Kidney (tissue), 14 donors: ENCODE measurements around the gene FAM13A. TPM values are rescaled to one million over a fixed set of nuclear protein-coding genes. Genes with fewer than 3 reads are reported as not detected.
"Not testable (repeated sequence)": the region's sequence is repeated elsewhere in the genome, so short reads cannot be mapped to it uniquely, and the experiment has no call there.

Experiments used
- DNase-seq, 5 donors: peaks; one replicate each; pipeline ENCODE4 v3.0.0-alpha.2; 2013 to 2020
- FAIRE-seq: peaks from 2 replicates; lab custom pipeline; 2012; peaks lifted over from hg19 to GRCh38; lab: Jason Lieb, UNC
- H3K27ac ChIP-seq, 2 donors: one replicate each; pipeline ENCODE4 v1.7.0; 2013; ENCODE audit warnings: low read depth in 2 of 2, low read length in 2 of 2, inconsistent platforms in 1 of 2
- H3K27me3 ChIP-seq: one replicate; pipeline ENCODE4 v1.7.1; 2013; ENCODE audit warnings: low read length, inconsistent platforms; ENCODE audit not compliant: control insufficient read depth, insufficient read depth
- H3K36me3 ChIP-seq, 3 donors: one replicate each; pipeline versions ENCODE4 v1.7.0 to v1.7.1; 2013; ENCODE audit warnings: low read length in 3 of 3, control low read depth in 1 of 3, inconsistent platforms in 1 of 3; ENCODE audit not compliant: insufficient read depth in 3 of 3, control insufficient read depth in 2 of 3
- H3K4me1 ChIP-seq, 3 donors: one replicate each; pipeline versions ENCODE4 v1.7.0 to v1.7.1; 2013; ENCODE audit warnings: low read length in 3 of 3, inconsistent platforms in 1 of 3, low read depth in 1 of 3; ENCODE audit not compliant: control insufficient read depth in 2 of 3, insufficient read depth in 2 of 3
- H3K4me3 ChIP-seq, 3 donors: one replicate each; pipeline versions ENCODE4 v1.7.0 to v1.8.1; 2013; ENCODE audit warnings: low read length in 3 of 3, control low read depth in 1 of 3, inconsistent platforms in 1 of 3
- H3K9ac ChIP-seq, 3 donors: one replicate each; pipeline versions ENCODE4 v1.7.0 to v1.7.1; 2013; ENCODE audit warnings: low read length in 3 of 3, control low read depth in 1 of 3, inconsistent platforms in 1 of 3
- H3K9me3 ChIP-seq, 3 donors: one replicate each; pipeline versions ENCODE4 v1.7.0 to v1.7.1; 2013; ENCODE audit warnings: low read length in 3 of 3, control low read depth in 1 of 3, inconsistent platforms in 1 of 3; ENCODE audit not compliant: control insufficient read depth in 2 of 3, insufficient read depth in 1 of 3
- CTCF ChIP-seq: IDR thresholded peaks from 3 replicates; pipeline ENCODE4 v1.5.1; 2012; ENCODE audit warnings: mild to moderate bottlenecking, moderate library complexity, borderline replicate concordance; ENCODE audit not compliant: insufficient read depth; ENCODE audit errors: extremely low read depth
- intact Hi-C: fragments of 100-400 bp; cut with DNase I; formaldehyde crosslinking; loops from one replicate; pipeline ENCODE4 v1.11.1; 2022
- polyA plus RNA-seq: library from polyadenylated mRNA; stranded (reverse); fragments of 350-450 nt; fragmentation: Illumina TruSeq; extraction: RNeasy Lipid Tissue Mini Kit (QIAGEN cat#74804); gene quantifications from one replicate; pipeline ENCODE4 v1.2.3, GENCODE V29; 2014; ENCODE audit warnings: low read depth, low replicate concordance; ENCODE audit not compliant: insufficient read depth
- total RNA-seq: library from RNA; stranded (reverse); fragmentation: NEBNext Ultra II Directional; extraction: Animal tissue kit (Norgen Biotek cat#: 25700); gene quantifications from one replicate; pipeline ENCODE4 v1.2.1, GENCODE V29; 2021
- donor health status: control.
- donor health status: control.
- donor health status: control.
- donor health status: control.
- donor health status: control.
- donor health status: DM: yes; HTN: yes; CAD: no.
- donor health status: Normal renal cell carcinoma (clear cell type).

FAM13A gene
- total and polyA plus RNA-seq, 2 donors from 2014 or later, result 12.9 to 48.3 TPM

- no peak for TF ChIP-seq CTCF
- H3K4me3 ChIP-seq, result no peak overlapping the region
- DNase-seq (no peak), FAIRE-seq (no peak)
- no peaks in the 10 kb centered on the region for H3K4me1 ChIP-seq
- no peak overlapping the region for H3K9ac ChIP-seq
- H3K36me3 ChIP-seq, result no peaks in the 10 kb centered on the region
- H3K27ac ChIP-seq, result no peak overlapping the region
- no peaks in the 10 kb centered on the region for H3K27me3 ChIP-seq
- intact Hi-C loops, result no loop called here
- no peaks in the 10 kb centered on the region for H3K9me3 ChIP-seq
Observed at GRCh38 chr4:88995874-88996273, 61.1 kb downstream of the FAM13A start.

- intact Hi-C loops, H3K9me3 ChIP-seq, FAIRE-seq, H3K36me3 ChIP-seq, H3K4me3 ChIP-seq, H3K9ac ChIP-seq, H3K27ac ChIP-seq, H3K4me1 ChIP-seq, DNase-seq, H3K27me3 ChIP-seq: not testable (repeated sequence)
Observed at GRCh38 chr4:88995257-88995656, 61.7 kb downstream of the FAM13A start.

GRCh38 chr4:88993246-88993645 is 63.7 kb downstream of the FAM13A start:
- Histone ChIP-seq H3K4me1 (peaks cover 0 to 5% (median 0%) of the 10 kb centered on the region in 3 donors), H3K27me3 (no peaks in the 10 kb centered on the region), H3K27ac (no peak overlapping the region), H3K36me3 (no peaks in the 10 kb centered on the region), H3K4me3 (no peak overlapping the region), H3K9me3 (no peaks in the 10 kb centered on the region), H3K9ac (no peak overlapping the region)
- FAIRE-seq, result no peak
- no peak for DNase-seq
- intact Hi-C loops, result no loop called here
- TF ChIP-seq CTCF, result no peak

- Histone ChIP-seq H3K9ac (no peak overlapping the region), H3K4me3 (no peak overlapping the region), H3K36me3 (no peaks in the 10 kb centered on the region), H3K27me3 (no peaks in the 10 kb centered on the region), H3K27ac (no peak overlapping the region), H3K9me3 (no peaks in the 10 kb centered on the region), H3K4me1 (peaks cover 0 to 5% (median 0%) of the 10 kb centered on the region in 3 donors)
- TF ChIP-seq CTCF, result no peak
- DNase-seq (no peak), FAIRE-seq (no peak)
- intact Hi-C loops, result no loop called here
Observed at GRCh38 chr4:88991746-88992145, 65.2 kb downstream of the FAM13A start.
